ENCODE data around the gene KLF12. TPM values are rescaled to one million over a fixed set of nuclear protein-coding genes. Genes with fewer than 3 reads are reported as not detected.

Gene KLF12
- total RNA-seq, 4 donors from 2014 or later, result 2.4 to 14.5 (median 3.9) TPM

- no peak for TF ChIP-seq CTCF (IDR thresholded peaks at IDR 0.05)
- ATAC-seq (ENCODE audit: low FRiP score), result no peak
- DNase-seq (ENCODE audit: low spot score), result no peak
Measured at GRCh38 chr13:74104661-74105275, 29.4 kb downstream of the KLF12 start.

- TF ChIP-seq CTCF (IDR thresholded peaks at IDR 0.05), result no peak
- no peak for ATAC-seq (ENCODE audit: low FRiP score)
Measured at GRCh38 chr13:74103970-74104555, 30.1 kb downstream of the KLF12 start.

DNA sequence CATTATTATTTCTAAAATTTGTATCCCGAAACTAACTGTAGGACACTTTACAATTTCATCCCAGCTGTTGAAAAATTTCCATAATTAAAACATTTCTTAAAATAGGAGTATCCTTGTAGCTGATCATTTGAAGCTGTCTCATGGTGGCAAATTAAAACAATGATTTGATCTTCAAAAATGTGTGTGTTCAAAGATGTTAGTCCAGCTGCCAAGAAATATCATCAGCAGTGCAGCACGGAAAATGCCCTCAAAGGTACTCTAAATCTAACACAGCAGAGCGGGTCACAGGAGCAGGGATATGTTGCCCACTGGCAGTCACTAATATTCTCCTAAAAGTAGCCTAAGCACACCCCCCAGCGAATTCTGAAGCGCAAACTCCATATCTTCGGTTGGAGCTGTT, 31.0 kb downstream of the KLF12 start:
- ATAC-seq (ENCODE audit: low FRiP score) (no peak), DNase-seq (ENCODE audit: low spot score) (no peak)
- TF ChIP-seq CTCF (IDR thresholded peaks at IDR 0.05), result no peak

More at GRCh38 chr13:74103970-74104555, 30.1 kb downstream of the KLF12 start:
- no peak for DNase-seq (ENCODE audit: low spot score)

GRCh38 chr13:74102691-74103090, 31.5 kb downstream of the KLF12 start:
- no peak for TF ChIP-seq CTCF (IDR thresholded peaks at IDR 0.05)
- ATAC-seq (ENCODE audit: low FRiP score) (no peak), DNase-seq (ENCODE audit: low spot score) (no peak)

DNA sequence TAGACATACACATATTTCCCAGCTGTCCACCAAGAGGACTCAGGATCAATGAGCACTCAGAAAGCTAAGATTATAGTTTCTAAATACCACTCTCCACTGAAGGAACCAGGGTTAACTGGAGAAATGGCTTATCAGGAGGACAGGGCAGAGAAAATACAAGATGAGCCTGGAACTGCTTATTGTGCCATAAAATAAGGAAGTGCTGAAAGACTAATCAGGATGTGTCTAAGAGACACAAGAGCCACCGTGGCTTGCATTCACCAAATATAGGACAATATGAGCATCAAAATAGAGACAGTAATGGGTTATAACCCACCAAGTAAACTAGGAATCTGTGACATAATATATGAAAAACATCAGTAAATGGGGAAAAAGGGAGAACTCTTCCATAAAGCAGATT, 32.8 kb downstream of the KLF12 start:
- TF ChIP-seq CTCF (IDR thresholded peaks at IDR 0.05), result no peak
- DNase-seq (ENCODE audit: low spot score) (no peak), ATAC-seq (ENCODE audit: low FRiP score) (no peak)

DNA sequence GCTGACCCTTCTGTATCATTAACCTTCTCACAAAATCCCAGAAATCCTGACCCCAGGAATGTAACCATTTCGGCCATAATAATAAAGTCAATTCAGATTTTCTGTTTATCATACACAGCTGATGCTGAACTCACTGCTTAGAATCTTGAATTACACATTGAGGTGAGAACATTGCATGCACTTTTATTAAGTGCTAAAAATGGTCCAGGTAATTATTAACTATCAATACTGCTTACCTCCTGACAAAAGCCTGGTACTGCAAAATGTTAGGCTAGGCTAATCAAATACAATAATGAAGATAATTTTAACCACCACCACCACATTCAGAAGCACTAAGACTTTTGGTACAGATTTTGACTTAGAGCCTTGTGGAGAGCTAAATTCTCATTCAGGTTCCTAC, 36.1 kb downstream of the KLF12 start:
- DNase-seq (ENCODE audit: low spot score) (no peak), ATAC-seq (ENCODE audit: low FRiP score) (no peak)
- no peak for TF ChIP-seq CTCF (IDR thresholded peaks at IDR 0.05)

- ATAC-seq (ENCODE audit: low FRiP score) (no peak), DNase-seq (ENCODE audit: low spot score) (no peak)
- TF ChIP-seq CTCF (IDR thresholded peaks at IDR 0.05), result no peak
Measured at GRCh38 chr13:74097116-74097515, 37.1 kb downstream of the KLF12 start.
